Fibroblast of mammary gland (primary cell): ENCODE measurements around the gene NES.
"Not testable (repeated sequence)": the region's sequence is repeated elsewhere in the genome, so short reads cannot be mapped to it uniquely, and the experiment has no call there.

ENCODE experiments used
- DNase-seq: peaks from one replicate; pipeline ENCODE4 v3.0.0-alpha.2; 2010; ENCODE audit warnings: low read depth
- H3K4me3 ChIP-seq: 2 replicates; pipeline ENCODE4 v1.5.1; 2011; ENCODE audit warnings: low read depth, mild to moderate bottlenecking, low read length, moderate library complexity; ENCODE audit not compliant: control insufficient read depth
- CTCF ChIP-seq: conservative IDR thresholded peaks from 2 replicates; pipeline ENCODE4 v1.5.1; 2011; ENCODE audit warnings: low read depth, low read length, inconsistent platforms; ENCODE audit not compliant: control insufficient read depth, insufficient read depth

NES gene

GRCh38 chr1:156638189-156638985 lies 38.8 kb downstream of the NES start:
- no peak overlapping the region for H3K4me3 ChIP-seq
- no peak for DNase-seq
- TF ChIP-seq CTCF, result no peak

- no peak for DNase-seq
- TF ChIP-seq CTCF, result no peak
- H3K4me3 ChIP-seq, result no peak overlapping the region
These were observed 44.9 kb downstream of the NES start for GRCh38 chr1:156632355-156632754.

- DNase-seq, H3K4me3 ChIP-seq: not testable (repeated sequence)
These were observed 46.1 kb downstream of the NES start for GRCh38 chr1:156631152-156631551.

- no peak overlapping the region for H3K4me3 ChIP-seq
- no peak for TF ChIP-seq CTCF
- DNase-seq, result no peak
These were observed 47.3 kb downstream of the NES start for GRCh38 chr1:156629823-156630449.

GRCh38 chr1:156627313-156627880 lies 49.8 kb downstream of the NES start:
- H3K4me3 ChIP-seq, result no peak overlapping the region
- peak; percentile 51 for DNase-seq
- peak; percentile 83 for TF ChIP-seq CTCF

GRCh38 chr1:156626079-156626438 lies 51.1 kb downstream of the NES start:
- no peak overlapping the region for H3K4me3 ChIP-seq
- no peak for DNase-seq
- no peak for TF ChIP-seq CTCF

- no peak overlapping the region for H3K4me3 ChIP-seq
- peak; percentile 40 for DNase-seq
- peak; percentile 71 for TF ChIP-seq CTCF
These were observed 51.6 kb downstream of the NES start for GRCh38 chr1:156625436-156626078.
